Transverse colon (tissue), 4 donors: ENCODE results near the gene MYH14. TPM values are rescaled to one million over a fixed set of nuclear protein-coding genes. Genes with fewer than 3 reads are reported as not detected.

ENCODE experiments used
- DNase-seq: peaks from one replicate; pipeline ENCODE4 v3.0.0-alpha.2; 2019
- H3K27ac ChIP-seq, 4 donors: fragments of 200-600 bp; sonication (generic); 2 replicates each; pipeline ENCODE4 v1.5.1; 2016 to 2018; ENCODE audit warnings: inconsistent platforms in 4 of 4
- H3K27me3 ChIP-seq: fragments of 200-600 bp; sonication (generic); 2 replicates; pipeline ENCODE4 v1.5.1; 2017; ENCODE audit warnings: inconsistent platforms
- H3K36me3 ChIP-seq, 4 donors: fragments of 200-600 bp; sonication (generic); 2 replicates each; pipeline ENCODE4 v1.5.1; 2017 to 2019; ENCODE audit warnings: inconsistent platforms in 4 of 4
- H3K4me1 ChIP-seq, 4 donors: fragments of 200-600 bp; sonication (generic); 2 replicates each; pipeline ENCODE4 v1.5.1; 2017 to 2020; ENCODE audit warnings: inconsistent platforms in 4 of 4
- H3K4me3 ChIP-seq, 4 donors: fragments of 200-600 bp; sonication (generic); 1 replicate in 1 of 4; 2 replicates in 3 of 4; pipeline versions ENCODE4 v1.5.1 to v1.6.1; 2017 to 2019; ENCODE audit warnings: inconsistent platforms in 4 of 4
- H3K9me3 ChIP-seq, 2 donors: fragments of 200-600 bp; sonication (generic); 2 replicates each; pipeline ENCODE4 v1.5.1; 2017 to 2019; ENCODE audit warnings: inconsistent platforms in 2 of 2
- EP300 ChIP-seq: sonication (generic); formaldehyde crosslinking; IDR thresholded peaks from one replicate; pipeline ENCODE4 v1.6.1; 2017; ENCODE audit warnings: antibody characterized with exemption, low read depth
- POLR2A ChIP-seq: fragments of 450-650 bp; IDR thresholded peaks from one replicate; pipeline ENCODE4 v1.6.1; 2016; ENCODE audit warnings: antibody characterized with exemption, mild to moderate bottlenecking, moderate library complexity
- POLR2AphosphoS5 ChIP-seq, 3 donors: sonication (generic); formaldehyde crosslinking; IDR thresholded peaks; one replicate each; pipeline ENCODE4 v1.6.1; 2016; ENCODE audit warnings: antibody characterized with exemption in 3 of 3
- WGBS, 2 donors: methylation state at CpG; one replicate each; pipeline ENCODE4 v1.1.5; 2018; ENCODE audit warnings: low coverage in 1 of 2; 5-methylcytosine and 5-hydroxymethylcytosine counted together
- in situ Hi-C, 4 donors: fragments of 200-750 bp; cut with MboI; loops; one replicate each; pipeline versions ENCODE4 v1.15.0 to v1.15.1; 2017; ENCODE audit warnings: low sequenced_read_pairs in 3 of 4, low pct_ligation_motif_present in 1 of 4, low pct_unique_long_range_greater_than_20kb in 1 of 4
- intact Hi-C: fragments of 100-400 bp; cut with DNase I; formaldehyde crosslinking; loops from one replicate; pipeline ENCODE4 v1.15.1; 2023; ENCODE audit warnings: low total_unique reads
- total RNA-seq, 4 donors: library from RNA; depleted of rRNA; stranded (reverse); fragments of >200 nt; gene quantifications; one replicate each; pipeline ENCODE4 v1.1.0, GENCODE V29; 2016
- TF ChIP-seq, protein P1 (sequence below), 5 experiments: fragments of 200-600 bp in 3 of 5; fragments of 450-650 bp in 2 of 5; sonication (generic) in 3 of 5; IDR thresholded peaks; 1 replicate in 2 of 5; 2 replicates in 3 of 5; pipeline ENCODE4 v1.5.1; 2016 to 2017; ENCODE audit warnings: antibody characterized with exemption in 5 of 5, inconsistent platforms in 3 of 5, mild to moderate bottlenecking in 2 of 5, moderate library complexity in 1 of 5

The MYH14 gene
- total RNA-seq, 4 donors from 2014 or later = 321 to 814 (median 393) TPM

- H3K9me3 ChIP-seq = peaks cover 0 to 9% of the 10 kb centered on the region in 2 donors
- WGBS, 2 donors = 94 to 95% methylated on average over 18 of the region's 18 CpGs
- in situ Hi-C loops (no loop called here), intact Hi-C loops (no loop called here)
- H3K27ac ChIP-seq = no peak overlapping the region
- TF ChIP-seq POLR2A = no peak
- H3K36me3 ChIP-seq = peaks cover 0 to 31% (median 10%) of the 10 kb centered on the region in 4 donors
- no peaks in the 10 kb centered on the region for H3K4me1 ChIP-seq
- H3K4me3 ChIP-seq = no peak overlapping the region
- H3K27me3 ChIP-seq = peaks cover 4% of the 10 kb centered on the region
- no peak for DNase-seq
Observed at GRCh38 chr19:50286443-50286842, 83.0 kb downstream of the MYH14 start.

DNA sequence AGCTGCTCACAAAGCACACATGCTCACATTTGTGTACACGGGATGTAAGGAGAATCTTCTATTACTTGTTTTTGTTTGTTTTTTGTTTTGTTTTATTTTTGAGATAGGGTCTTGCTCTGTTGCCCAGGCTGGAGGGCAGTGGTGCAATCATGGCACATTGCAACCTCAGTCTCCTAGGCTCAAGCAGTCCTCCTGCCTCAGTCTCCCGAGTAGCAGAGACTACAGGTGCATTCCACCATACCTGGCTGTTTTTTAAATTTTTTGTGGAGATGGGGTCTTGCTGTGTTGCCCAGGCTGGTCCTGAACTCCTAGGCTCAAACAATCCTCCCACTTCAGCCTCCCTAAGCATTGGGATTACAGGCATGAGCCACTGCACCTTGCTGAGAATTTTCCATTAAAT lies 83.9 kb downstream of the MYH14 start:
- Histone ChIP-seq H3K36me3 (peaks cover 0 to 31% (median 10%) of the 10 kb centered on the region in 4 donors), H3K9me3 (peaks cover 0 to 9% of the 10 kb centered on the region in 2 donors), H3K27me3 (peaks cover 8% of the 10 kb centered on the region), H3K4me3 (no peak overlapping the region), H3K4me1 (no peaks in the 10 kb centered on the region), H3K27ac (no peak overlapping the region)
- WGBS, 2 donors = 90 to 91% methylated on average over 1 to 2 of the region's 2 CpGs
- TF ChIP-seq POLR2AphosphoS5 (IDR thresholded peaks at IDR 0.05) = no peak
- no peak for TF ChIP-seq POLR2A
- TF ChIP-seq, protein P1, sequence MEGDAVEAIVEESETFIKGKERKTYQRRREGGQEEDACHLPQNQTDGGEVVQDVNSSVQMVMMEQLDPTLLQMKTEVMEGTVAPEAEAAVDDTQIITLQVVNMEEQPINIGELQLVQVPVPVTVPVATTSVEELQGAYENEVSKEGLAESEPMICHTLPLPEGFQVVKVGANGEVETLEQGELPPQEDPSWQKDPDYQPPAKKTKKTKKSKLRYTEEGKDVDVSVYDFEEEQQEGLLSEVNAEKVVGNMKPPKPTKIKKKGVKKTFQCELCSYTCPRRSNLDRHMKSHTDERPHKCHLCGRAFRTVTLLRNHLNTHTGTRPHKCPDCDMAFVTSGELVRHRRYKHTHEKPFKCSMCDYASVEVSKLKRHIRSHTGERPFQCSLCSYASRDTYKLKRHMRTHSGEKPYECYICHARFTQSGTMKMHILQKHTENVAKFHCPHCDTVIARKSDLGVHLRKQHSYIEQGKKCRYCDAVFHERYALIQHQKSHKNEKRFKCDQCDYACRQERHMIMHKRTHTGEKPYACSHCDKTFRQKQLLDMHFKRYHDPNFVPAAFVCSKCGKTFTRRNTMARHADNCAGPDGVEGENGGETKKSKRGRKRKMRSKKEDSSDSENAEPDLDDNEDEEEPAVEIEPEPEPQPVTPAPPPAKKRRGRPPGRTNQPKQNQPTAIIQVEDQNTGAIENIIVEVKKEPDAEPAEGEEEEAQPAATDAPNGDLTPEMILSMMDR (IDR thresholded peaks at IDR 0.05) = no peak
- no peak for TF ChIP-seq EP300
- intact Hi-C loops (no loop called here), in situ Hi-C loops (no loop called here)
- no peak for DNase-seq

- no peaks in the 10 kb centered on the region for H3K4me1 ChIP-seq
- H3K9me3 ChIP-seq = peaks cover 0 to 9% of the 10 kb centered on the region in 2 donors
- TF ChIP-seq, protein P1 (IDR thresholded peaks at IDR 0.05) = no peak
- no peak for TF ChIP-seq POLR2A
- no peak for TF ChIP-seq EP300
- no peak for TF ChIP-seq POLR2AphosphoS5 (IDR thresholded peaks at IDR 0.05)
- no peak overlapping the region for H3K27ac ChIP-seq
- WGBS, 2 donors = 89 to 90% methylated on average over 3 to 5 of the region's 5 CpGs
- H3K27me3 ChIP-seq = peaks cover 13% of the 10 kb centered on the region
- no peak overlapping the region for H3K4me3 ChIP-seq
- no peak for DNase-seq
- in situ Hi-C loops = no loop called here
- H3K36me3 ChIP-seq = peaks cover 0 to 31% (median 10%) of the 10 kb centered on the region in 4 donors
- intact Hi-C loops = no loop called here
Observed at GRCh38 chr19:50288954-50289353, 85.5 kb downstream of the MYH14 start.

- no peaks in the 10 kb centered on the region for H3K4me1 ChIP-seq
- peaks cover 13% of the 10 kb centered on the region for H3K27me3 ChIP-seq
- 40 to 74% methylated on average over 1 to 6 of the region's 6 CpGs for WGBS, 2 donors
- TF ChIP-seq, protein P1 (IDR thresholded peaks at IDR 0.05) = no peak
- TF ChIP-seq POLR2A (no peak), POLR2AphosphoS5 (IDR thresholded peaks at IDR 0.05) (no peak), EP300 (no peak)
- H3K9me3 ChIP-seq = peaks cover 0 to 8% of the 10 kb centered on the region in 2 donors
- no peak for DNase-seq
- H3K4me3 ChIP-seq = no peak overlapping the region
- peaks cover 0 to 29% (median 9%) of the 10 kb centered on the region in 4 donors for H3K36me3 ChIP-seq
- intact Hi-C loops (no loop called here), in situ Hi-C loops (no loop called here)
- H3K27ac ChIP-seq = no peak overlapping the region
Observed at GRCh38 chr19:50290011-50290410, 86.6 kb downstream of the MYH14 start.

DNA sequence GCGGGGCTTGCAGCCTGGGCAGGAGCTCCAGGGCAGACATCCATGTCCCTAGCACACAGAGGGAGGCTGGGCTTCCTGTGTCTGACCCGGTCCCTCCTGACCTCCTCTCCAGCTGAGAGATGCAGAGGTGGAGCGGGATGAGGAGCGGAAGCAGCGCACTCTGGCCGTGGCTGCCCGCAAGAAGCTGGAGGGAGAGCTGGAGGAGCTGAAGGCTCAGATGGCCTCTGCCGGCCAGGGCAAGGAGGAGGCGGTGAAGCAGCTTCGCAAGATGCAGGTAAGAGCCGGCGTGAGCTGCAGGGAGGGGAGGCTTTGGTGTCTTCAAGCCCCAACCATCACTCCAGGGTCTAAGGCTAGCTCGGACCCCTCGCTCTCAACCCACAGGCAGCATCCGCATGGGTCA lies 87.4 kb downstream of the MYH14 start:
- H3K27me3 ChIP-seq = peaks cover 13% of the 10 kb centered on the region
- peaks cover 0 to under 1% of the 10 kb centered on the region in 2 donors for H3K9me3 ChIP-seq
- in situ Hi-C loops (no loop called here), intact Hi-C loops (no loop called here)
- TF ChIP-seq POLR2AphosphoS5 (IDR thresholded peaks at IDR 0.05) (no peak), EP300 (no peak), POLR2A (no peak)
- TF ChIP-seq, protein P1 (IDR thresholded peaks at IDR 0.05) = no peak
- 66 to 73% methylated on average over 5 to 15 of the region's 15 CpGs for WGBS, 2 donors
- no peaks in the 10 kb centered on the region for H3K4me1 ChIP-seq
- H3K27ac ChIP-seq = no peak overlapping the region
- no peak for DNase-seq
- peaks cover 0 to 22% (median 5%) of the 10 kb centered on the region in 4 donors for H3K36me3 ChIP-seq
- H3K4me3 ChIP-seq = no peak overlapping the region
